ENCODE measurements around the gene BIRC6.
"Not testable (repeated sequence)": the region's sequence is repeated elsewhere in the genome, so short reads cannot be mapped to it uniquely, and the experiment has no call there.

- not testable (repeated sequence) for TF ChIP-seq CTCF, POLR2A (IDR thresholded peaks at IDR 0.05)
Observed at GRCh38 chr2:32362997-32363396, 6.2 kb downstream of the BIRC6 start.

All from uterus (tissue), 2 donors.